Activated T-helper 2 cell treated with anti-CD3 and anti-CD28 coated beads, Interferon-gamma antibody, Interleukin-2, Interleukin-4, amounts not matched to agents 10 μg/mL and 5 μg/mL and 100 μg/mL, durations not matched to agents 14 hours and 24 hours and 36 hours (primary cell): ENCODE measurements around the gene DPYSL4. TPM values are rescaled to one million over a fixed set of nuclear protein-coding genes. Genes with fewer than 3 reads are reported as not detected.

Source experiments
- DNase-seq: peaks from one replicate; pipeline ENCODE4 v3.0.0; 2021; ENCODE audit warnings: low spot score
- H3K27ac Mint-ChIP-seq: one replicate; pipeline ENCODE4 v1.8.0; 2021; ENCODE audit warnings: mixed read lengths
- H3K27me3 Mint-ChIP-seq: one replicate; pipeline ENCODE4 v1.8.0; 2021; ENCODE audit warnings: low read depth, mixed read lengths
- H3K36me3 Mint-ChIP-seq: one replicate; pipeline ENCODE4 v1.8.0; 2021; ENCODE audit warnings: low read depth, mixed read lengths
- H3K4me1 Mint-ChIP-seq: one replicate; pipeline ENCODE4 v1.8.0; 2021; ENCODE audit warnings: low read depth, mixed read lengths
- H3K4me3 Mint-ChIP-seq: one replicate; pipeline ENCODE4 v1.8.0; 2021; ENCODE audit warnings: low read depth, mild to moderate bottlenecking, moderate library complexity, mixed read lengths
- H3K9me3 Mint-ChIP-seq: one replicate; pipeline ENCODE4 v1.8.0; 2021; ENCODE audit warnings: mixed read lengths
- intact Hi-C: fragments of 100-400 bp; cut with micrococcal nuclease; formaldehyde crosslinking; loops from one replicate; pipeline ENCODE4 v1.15.1; 2023
- total RNA-seq: library from RNA; stranded (reverse); gene quantifications from 2 replicates; pipeline ENCODE4 v1.2.3, GENCODE V29; 2022

The DPYSL4 gene
- total RNA-seq, 1 donor from 2014 or later: 17.9 TPM

DNA sequence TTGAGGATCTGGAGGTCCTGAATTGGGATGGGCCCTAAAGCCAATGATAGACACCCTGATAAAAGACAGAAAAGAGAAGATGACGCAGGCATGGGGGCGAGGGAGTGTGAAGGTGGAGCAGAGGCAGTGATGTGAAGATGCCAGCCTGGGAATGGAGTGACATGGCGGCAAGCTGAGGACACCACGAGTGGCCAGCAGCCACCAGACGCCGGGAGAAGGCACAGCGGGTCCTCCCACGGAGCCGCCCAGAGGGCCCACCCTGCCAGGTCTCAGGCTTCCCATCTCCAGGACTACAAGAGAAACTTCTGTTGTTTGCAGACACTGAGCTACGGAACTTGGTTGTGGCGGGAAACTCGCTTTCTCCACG is 44.9 kb downstream of the DPYSL4 start:
- H3K27ac Mint-ChIP-seq: peak overlapping the region; percentile 79
- intact Hi-C loops: loop anchor here (2.0 to 5.0 kb wide), 2 partner anchors 77 to 306 kb away; partner anchors contain the start of gene INPP5A
- no peak overlapping the region for H3K4me3 Mint-ChIP-seq
- peaks cover 24% of the 10 kb centered on the region for H3K4me1 Mint-ChIP-seq
- H3K9me3 Mint-ChIP-seq: no peaks in the 10 kb centered on the region
- no peaks in the 10 kb centered on the region for H3K36me3 Mint-ChIP-seq
- H3K27me3 Mint-ChIP-seq: no peaks in the 10 kb centered on the region
- no peak for DNase-seq

DNA sequence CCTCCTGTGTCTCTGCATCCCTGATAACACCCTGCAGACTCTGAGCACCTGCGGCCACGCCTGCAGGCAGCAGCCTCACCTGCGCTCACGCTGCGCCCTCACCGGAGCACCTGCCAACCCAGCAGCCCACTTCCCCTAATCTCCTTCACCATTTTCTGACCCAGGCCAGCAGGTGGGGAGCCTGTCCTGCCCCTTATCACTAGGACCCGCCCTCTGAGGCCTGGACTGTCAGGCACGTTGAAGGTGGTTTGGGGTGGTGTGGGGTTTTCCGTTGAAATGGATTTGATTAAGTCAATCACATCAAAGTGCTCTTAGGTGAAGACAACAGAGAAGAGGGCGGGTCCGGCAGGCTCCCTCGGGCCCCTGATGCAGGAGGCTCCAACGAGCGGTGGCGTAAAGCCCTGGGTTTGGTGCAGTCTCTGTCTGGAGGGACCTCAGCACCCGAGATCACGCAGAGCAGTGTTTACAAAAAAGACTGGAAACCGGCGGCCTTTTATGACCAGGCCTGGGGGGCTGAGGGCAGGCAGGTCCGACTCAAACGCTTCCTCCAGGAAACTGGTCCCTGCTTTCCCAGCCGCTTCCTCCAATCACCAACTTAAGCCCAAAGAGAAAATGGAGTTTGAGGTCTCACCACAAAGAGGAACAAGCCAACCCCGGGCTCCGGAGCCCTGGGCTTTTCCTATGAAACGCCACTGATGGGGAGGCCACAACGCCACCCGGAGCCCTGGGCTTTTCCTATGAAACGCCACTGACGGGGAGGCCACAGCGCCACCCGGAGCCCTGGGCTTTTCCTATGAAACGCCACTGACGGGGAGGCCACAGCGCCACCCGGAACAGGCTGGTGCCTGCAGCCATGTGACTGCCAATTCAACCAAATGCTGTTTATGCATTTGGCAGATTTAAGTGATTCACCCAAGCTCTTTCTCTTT is 45.5 kb downstream of the DPYSL4 start:
- no peaks in the 10 kb centered on the region for H3K36me3 Mint-ChIP-seq
- H3K4me3 Mint-ChIP-seq: peak overlapping the region; percentile 17
- H3K4me1 Mint-ChIP-seq: peaks cover 24% of the 10 kb centered on the region
- peak overlapping the region; percentile 79 for H3K27ac Mint-ChIP-seq
- H3K9me3 Mint-ChIP-seq: no peaks in the 10 kb centered on the region
- intact Hi-C loops: loop anchor here (5.0 kb wide), 1 partner anchor 305 kb away; the partner anchor contains the start of gene INPP5A
- DNase-seq: peak; percentile 19
- H3K27me3 Mint-ChIP-seq: no peaks in the 10 kb centered on the region

DNA sequence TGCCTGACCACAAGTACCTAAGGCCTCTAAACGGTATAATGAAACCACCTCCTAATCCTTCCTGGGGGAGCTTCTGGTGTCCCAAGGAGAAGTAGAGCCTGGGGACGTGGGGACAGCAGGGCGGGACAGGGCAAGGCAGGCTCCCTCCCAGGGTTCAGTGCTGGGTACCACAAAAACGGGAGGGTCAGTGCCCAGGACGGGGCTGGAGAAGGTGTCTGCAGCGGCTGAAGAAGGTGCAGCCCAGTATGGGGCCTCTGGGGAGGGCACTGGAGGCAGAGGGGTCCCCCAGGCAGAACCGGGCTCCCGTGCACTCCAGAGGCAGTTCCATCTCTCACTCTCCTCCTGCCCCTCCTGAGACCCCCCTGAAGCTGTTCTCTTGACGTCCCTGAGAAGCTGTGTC is 46.2 kb downstream of the DPYSL4 start:
- Mint-ChIP-seq H3K27ac (peak overlapping the region; percentile 79), H3K27me3 (no peaks in the 10 kb centered on the region), H3K36me3 (no peaks in the 10 kb centered on the region), H3K4me3 (peak overlapping the region; percentile 17), H3K9me3 (no peaks in the 10 kb centered on the region), H3K4me1 (peaks cover 24% of the 10 kb centered on the region)
- intact Hi-C loops: loop anchor here (5.0 kb wide), 1 partner anchor 304 kb away; the partner anchor contains the start of gene INPP5A
- DNase-seq: no peak

DNA sequence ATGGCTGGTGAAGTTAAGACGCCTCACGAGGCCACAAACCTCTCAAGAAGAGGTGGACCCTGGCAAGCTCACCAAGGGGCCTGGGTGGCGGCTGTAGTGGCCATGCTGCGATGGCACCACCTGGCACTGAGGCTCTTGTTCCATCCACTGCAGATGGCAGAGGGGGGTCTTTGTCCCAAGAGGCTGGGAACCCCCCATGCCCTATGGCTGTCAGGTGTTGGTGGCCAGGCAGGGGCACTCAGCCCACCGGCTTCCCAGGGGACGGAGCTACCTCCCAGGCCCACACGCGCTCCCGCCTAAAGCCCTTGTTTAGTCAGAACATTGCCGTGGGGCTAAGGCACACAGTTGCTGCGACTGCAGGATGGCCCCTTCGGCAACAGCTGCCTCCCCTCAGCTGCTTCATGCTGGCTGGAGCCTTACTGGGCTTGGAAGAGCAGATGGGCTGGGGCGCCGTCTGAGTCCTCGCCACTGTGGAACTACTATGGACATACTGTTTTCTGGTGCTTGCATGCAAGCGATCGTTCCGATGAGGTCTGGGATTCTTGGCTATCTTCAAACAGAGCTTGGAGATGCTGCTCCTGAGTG is 46.8 kb downstream of the DPYSL4 start:
- Mint-ChIP-seq H3K27me3 (no peaks in the 10 kb centered on the region), H3K36me3 (no peaks in the 10 kb centered on the region), H3K27ac (peak overlapping the region; percentile 17), H3K4me3 (no peak overlapping the region), H3K9me3 (no peaks in the 10 kb centered on the region), H3K4me1 (peaks cover 24% of the 10 kb centered on the region)
- no peak for DNase-seq
- intact Hi-C loops: loop anchor here (5.0 kb wide), 1 partner anchor 304 kb away; the partner anchor contains the start of gene INPP5A

DNA sequence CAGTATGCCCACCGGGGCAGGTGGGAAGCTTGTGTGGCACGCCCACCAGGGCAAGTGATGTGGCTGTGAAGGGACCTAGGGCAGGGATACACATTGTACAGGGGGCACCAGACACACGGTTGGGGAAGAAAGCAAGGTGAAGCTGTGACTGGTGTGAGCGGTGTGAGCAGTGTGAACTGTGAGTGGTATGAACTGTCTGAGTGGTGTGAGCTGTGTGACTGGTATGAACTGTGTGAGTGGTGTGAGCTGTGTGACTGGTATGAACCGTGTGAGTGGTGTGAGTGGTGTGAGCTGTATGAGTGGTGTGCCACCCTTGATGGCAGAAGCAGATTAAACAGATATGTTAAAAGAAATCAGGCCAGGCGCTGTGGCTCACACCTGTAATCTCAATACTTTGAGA is 48.1 kb downstream of the DPYSL4 start:
- H3K27me3 Mint-ChIP-seq: no peaks in the 10 kb centered on the region
- no peak for DNase-seq
- no peak overlapping the region for H3K27ac Mint-ChIP-seq
- H3K36me3 Mint-ChIP-seq: no peaks in the 10 kb centered on the region
- no peak overlapping the region for H3K4me3 Mint-ChIP-seq
- peaks cover 17% of the 10 kb centered on the region for H3K4me1 Mint-ChIP-seq
- no peaks in the 10 kb centered on the region for H3K9me3 Mint-ChIP-seq
- intact Hi-C loops: loop anchor here (5.0 kb wide), 1 partner anchor 302 kb away; the partner anchor contains the start of gene INPP5A

DNA sequence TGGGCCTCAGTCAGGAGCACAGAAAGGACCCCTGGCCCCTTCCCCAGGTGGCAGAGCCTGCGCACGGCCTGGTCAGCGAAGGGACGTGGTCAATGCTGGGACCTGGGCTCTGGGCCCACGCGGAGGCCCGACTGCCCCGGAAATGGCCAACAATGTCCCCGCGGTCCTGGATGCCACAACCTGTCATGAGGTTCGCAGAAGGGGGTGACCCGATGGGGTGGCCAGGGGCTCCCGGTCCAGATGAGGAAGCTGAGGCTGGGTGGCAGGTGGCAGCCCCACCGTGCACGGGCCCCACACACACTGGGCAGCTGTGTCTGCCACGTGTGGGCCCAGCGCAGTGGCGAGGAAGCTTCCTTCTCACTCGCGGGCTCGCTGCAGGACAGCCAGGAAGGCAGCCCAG is 49.4 kb downstream of the DPYSL4 start:
- Mint-ChIP-seq H3K36me3 (no peaks in the 10 kb centered on the region), H3K27ac (no peak overlapping the region), H3K9me3 (no peaks in the 10 kb centered on the region), H3K4me1 (peaks cover 13% of the 10 kb centered on the region), H3K27me3 (no peaks in the 10 kb centered on the region), H3K4me3 (no peak overlapping the region)
- DNase-seq: no peak
- intact Hi-C loops: no loop called here

DNA sequence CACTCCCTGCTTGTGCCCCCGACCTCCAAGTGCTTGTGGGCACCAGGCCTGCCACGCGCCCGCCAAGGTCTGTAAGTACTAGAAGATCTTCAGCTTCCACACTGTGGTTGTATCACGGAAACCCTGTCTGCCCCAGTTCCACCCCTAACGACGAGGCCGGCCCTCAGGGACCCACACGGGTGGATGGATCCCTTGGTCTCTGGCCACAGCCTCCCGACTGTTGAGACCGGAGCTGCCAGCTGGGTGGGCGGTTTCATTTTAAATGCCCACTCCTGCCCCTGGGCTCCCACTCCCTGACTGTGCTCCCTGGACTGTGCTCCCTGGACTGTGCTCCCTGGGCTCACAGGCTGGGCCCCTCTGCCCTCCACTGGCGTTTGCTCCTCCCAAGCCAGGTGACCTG is 50.1 kb downstream of the DPYSL4 start:
- Mint-ChIP-seq H3K4me3 (no peak overlapping the region), H3K27ac (no peak overlapping the region), H3K4me1 (peaks cover 11% of the 10 kb centered on the region), H3K27me3 (no peaks in the 10 kb centered on the region), H3K36me3 (no peaks in the 10 kb centered on the region), H3K9me3 (no peaks in the 10 kb centered on the region)
- intact Hi-C loops: no loop called here
- no peak for DNase-seq

DNA sequence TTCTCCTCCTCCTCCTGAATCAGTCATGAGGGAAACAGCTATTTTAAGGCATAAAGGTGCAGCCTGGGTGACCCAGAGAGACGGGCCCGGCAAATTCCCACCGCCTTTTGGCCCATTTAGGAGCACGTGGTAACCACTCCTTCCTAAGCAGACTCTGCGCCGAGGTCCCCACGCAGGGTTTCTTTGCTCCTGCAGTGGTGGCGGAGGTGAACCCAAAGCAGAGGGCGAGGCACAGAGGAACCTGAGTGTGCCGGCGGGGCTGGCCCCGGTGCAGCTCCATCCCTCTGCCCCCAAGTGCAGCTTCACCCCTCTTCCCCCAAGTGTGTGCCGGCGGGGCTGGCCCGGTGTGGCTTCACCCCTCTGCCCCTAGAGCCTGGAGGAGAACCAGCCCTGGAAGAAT is 50.6 kb downstream of the DPYSL4 start:
- Mint-ChIP-seq H3K27me3 (no peaks in the 10 kb centered on the region), H3K36me3 (no peaks in the 10 kb centered on the region), H3K4me1 (peaks cover 6% of the 10 kb centered on the region), H3K27ac (no peak overlapping the region), H3K4me3 (no peak overlapping the region), H3K9me3 (no peaks in the 10 kb centered on the region)
- intact Hi-C loops: no loop called here
- no peak for DNase-seq

DNA sequence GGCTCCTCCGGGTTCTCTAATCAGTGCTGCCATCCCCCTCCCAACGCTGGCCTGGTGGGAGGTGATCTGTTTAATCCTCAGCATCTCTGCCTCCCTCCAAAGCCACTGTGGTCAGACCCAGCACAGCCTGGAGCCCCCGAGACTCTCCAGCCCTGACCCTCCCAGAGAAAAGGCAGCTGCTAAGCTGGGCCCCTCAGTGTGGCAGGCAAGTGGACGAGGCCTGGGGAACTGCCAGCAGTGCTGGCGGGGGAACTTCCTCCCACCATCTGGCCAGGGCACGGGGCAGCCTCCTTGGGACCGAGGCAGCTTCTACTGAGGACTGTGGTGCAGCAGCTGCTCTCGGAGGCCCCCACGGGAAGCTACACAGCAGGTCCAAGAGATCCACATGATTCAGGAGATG is 51.1 kb downstream of the DPYSL4 start:
- peaks cover 2% of the 10 kb centered on the region for H3K4me1 Mint-ChIP-seq
- H3K27me3 Mint-ChIP-seq: no peaks in the 10 kb centered on the region
- no peak for DNase-seq
- H3K27ac Mint-ChIP-seq: no peak overlapping the region
- H3K4me3 Mint-ChIP-seq: no peak overlapping the region
- H3K36me3 Mint-ChIP-seq: no peaks in the 10 kb centered on the region
- H3K9me3 Mint-ChIP-seq: no peaks in the 10 kb centered on the region
- intact Hi-C loops: no loop called here

DNA sequence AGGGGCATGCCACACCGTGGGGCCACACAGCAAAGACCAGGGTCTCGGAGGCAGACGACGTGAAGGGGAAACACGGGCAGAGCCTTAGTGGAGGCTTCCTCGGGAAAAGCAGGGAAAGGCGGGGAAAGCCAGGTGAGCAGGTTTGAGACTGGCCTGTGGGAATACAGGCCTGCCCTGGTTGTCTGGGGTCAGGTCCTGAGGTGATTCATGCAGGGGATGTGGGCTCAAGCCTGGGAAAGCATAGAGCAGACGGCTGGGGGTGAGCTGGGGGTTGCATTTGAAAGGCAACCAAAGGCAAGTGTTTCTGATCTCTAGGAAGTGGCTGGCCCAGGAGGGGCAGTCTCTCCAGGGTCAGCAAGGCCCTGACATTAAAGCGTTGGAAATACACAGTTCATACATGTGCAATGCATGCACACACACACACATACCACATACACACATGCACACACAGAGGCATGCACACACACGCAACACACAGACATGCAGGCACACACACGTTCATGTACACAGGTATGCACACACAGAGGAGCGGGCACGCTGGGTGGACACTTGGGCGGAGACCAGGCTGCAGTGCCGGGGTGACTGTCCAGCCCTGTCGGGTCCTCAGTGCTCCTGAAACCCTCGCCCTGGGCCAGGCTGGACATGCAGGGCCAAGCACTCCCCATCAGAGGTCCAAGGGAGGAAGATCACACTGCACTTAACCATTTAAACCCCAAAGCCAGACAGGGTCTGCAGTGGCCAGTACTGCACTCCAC is 51.8 kb downstream of the DPYSL4 start:
- Mint-ChIP-seq H3K27ac (no peak overlapping the region), H3K36me3 (no peaks in the 10 kb centered on the region), H3K9me3 (no peaks in the 10 kb centered on the region), H3K27me3 (no peaks in the 10 kb centered on the region), H3K4me1 (no peaks in the 10 kb centered on the region), H3K4me3 (no peak overlapping the region)
- intact Hi-C loops: no loop called here
- DNase-seq: no peak

DNA sequence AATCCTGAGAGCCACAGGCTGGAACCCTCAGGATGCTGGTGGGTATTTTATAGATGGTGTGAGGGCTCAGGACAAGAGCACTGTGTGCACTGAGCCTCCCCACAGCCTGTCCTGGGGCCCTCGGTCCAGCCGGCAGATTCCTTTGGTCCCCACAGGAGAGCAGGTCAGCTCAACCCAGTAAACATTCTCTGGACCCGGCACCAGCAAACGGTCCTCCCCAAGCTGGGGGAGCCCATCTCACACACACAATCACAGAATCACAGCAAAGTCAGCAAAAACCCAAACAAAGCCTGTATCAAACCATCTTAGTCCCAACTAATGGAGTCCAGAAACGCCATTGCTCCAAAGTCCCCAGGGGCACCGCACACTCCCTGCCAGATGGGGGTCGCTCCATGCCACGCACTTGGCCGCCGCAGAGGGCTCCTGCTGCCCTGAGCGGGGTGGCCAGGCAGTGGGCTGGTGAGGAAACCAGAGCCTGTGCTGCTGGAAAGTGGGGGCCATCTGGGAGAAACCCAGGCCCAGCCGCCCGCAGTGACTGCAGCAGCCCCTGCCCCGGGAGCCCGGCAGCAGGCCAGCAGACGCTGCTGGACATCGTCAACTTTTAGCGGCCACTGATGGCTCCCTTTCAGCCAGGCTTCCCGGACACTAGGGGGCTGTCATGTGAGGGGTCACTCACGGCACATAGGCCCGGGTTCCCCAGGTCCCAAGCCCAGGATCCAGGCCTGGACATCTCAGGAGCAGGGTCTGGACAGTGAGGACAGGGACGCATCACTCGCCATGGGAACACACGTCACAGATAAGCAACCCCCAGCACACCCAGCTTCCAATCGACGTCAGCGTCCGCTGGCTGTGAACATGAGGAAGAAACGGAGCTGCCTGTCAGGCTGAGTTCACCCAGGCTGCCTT is 52.6 kb downstream of the DPYSL4 start:
- Mint-ChIP-seq H3K9me3 (no peaks in the 10 kb centered on the region), H3K4me1 (no peaks in the 10 kb centered on the region), H3K4me3 (no peak overlapping the region), H3K27me3 (no peaks in the 10 kb centered on the region), H3K27ac (no peak overlapping the region), H3K36me3 (no peaks in the 10 kb centered on the region)
- DNase-seq: no peak
- intact Hi-C loops: no loop called here

DNA sequence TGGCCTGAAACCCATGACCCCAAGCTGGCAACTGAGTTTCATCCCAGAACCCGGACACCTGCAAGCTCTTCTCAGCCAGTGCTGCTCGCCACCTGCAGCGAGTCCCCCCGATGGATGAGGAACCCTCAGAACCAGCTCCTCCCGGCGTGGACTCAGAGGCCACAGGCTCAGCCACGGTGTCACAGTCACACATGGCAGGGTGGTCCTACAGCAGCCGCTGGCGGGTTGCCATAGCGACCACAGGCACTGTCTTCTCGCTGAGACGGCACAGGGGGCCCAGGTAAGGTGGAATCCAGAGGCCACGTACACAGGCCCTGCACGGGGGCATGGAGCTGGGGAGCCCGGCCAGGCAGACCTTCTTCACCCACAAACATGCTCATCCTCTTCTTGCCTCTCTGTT is 53.4 kb downstream of the DPYSL4 start:
- Mint-ChIP-seq H3K4me1 (no peaks in the 10 kb centered on the region), H3K4me3 (no peak overlapping the region), H3K27me3 (no peaks in the 10 kb centered on the region), H3K36me3 (no peaks in the 10 kb centered on the region), H3K27ac (no peak overlapping the region), H3K9me3 (no peaks in the 10 kb centered on the region)
- DNase-seq: no peak
- intact Hi-C loops: no loop called here
